ENCODE results near the gene UBXN10. TPM values are rescaled to one million over a fixed set of nuclear protein-coding genes. Genes with fewer than 3 reads are reported as not detected.
"Not testable (repeated sequence)": the region's sequence is repeated elsewhere in the genome, so short reads cannot be mapped to it uniquely, and the experiment has no call there.

The UBXN10 gene
- total and polyA plus RNA-seq, 4 donors = 0.50 to 2.3 (median 1.1) TPM

- Histone ChIP-seq H3K27ac (ENCODE audit: low read depth in 1 of 2, low read length in 2 of 2) (no peak overlapping the region), H3K9me3 (ENCODE audit: control insufficient read depth in 4 of 4, low read length in 3 of 4) (no peaks in the 10 kb centered on the region), H3K4me1 (ENCODE audit: control insufficient read depth in 4 of 4, insufficient read depth in 4 of 4, low read length in 3 of 4) (no peaks in the 10 kb centered on the region), H3K27me3 (ENCODE audit: control insufficient read depth in 4 of 4, insufficient read depth in 4 of 4, low read length in 3 of 4) (peaks cover 0 to 3% (median 1%) of the 10 kb centered on the region in 4 donors), H3K4me3 (ENCODE audit: low read depth in 1 of 3, low read length in 3 of 3) (no peak overlapping the region), H3K36me3 (ENCODE audit: control insufficient read depth in 4 of 4, insufficient read depth in 3 of 4, low read depth in 1 of 4, low read length in 3 of 4) (no peaks in the 10 kb centered on the region), H3K9ac (ENCODE audit: low read depth in 1 of 2, low read length in 2 of 2) (no peak overlapping the region)
- DNase-seq (ENCODE audit: low spot score) = no peak
- TF ChIP-seq ZBTB33 (IDR thresholded peaks at IDR 0.05) (no peak), RXRA (IDR thresholded peaks at IDR 0.05) (no peak), MAX (IDR thresholded peaks at IDR 0.05) (no peak), FOXA1 (IDR thresholded peaks at IDR 0.05) (no peak), FOXA2 (IDR thresholded peaks at IDR 0.05) (no peak), HNF4G (IDR thresholded peaks at IDR 0.05) (no peak), RAD21 (IDR thresholded peaks at IDR 0.05) (no peak), JUND (IDR thresholded peaks at IDR 0.05) (no peak), TAF1 (conservative IDR thresholded peaks at IDR 0.05) (no peak), REST (IDR thresholded peaks at IDR 0.05) (no peak), YY1 (IDR thresholded peaks at IDR 0.05) (no peak), EGR1 (IDR thresholded peaks at IDR 0.05; ENCODE audit: low read depth in 2 of 2) (no peak), NR2F2 (IDR thresholded peaks at IDR 0.05) (no peak), CTCF (IDR thresholded peaks at IDR 0.05; ENCODE audit: low read depth, low read length, missing input control) (no peak), HNF4A (conservative IDR thresholded peaks at IDR 0.05) (no peak), ATF3 (IDR thresholded peaks at IDR 0.05) (no peak), GABPA (IDR thresholded peaks at IDR 0.05 in 1 of 2, conservative IDR thresholded peaks at IDR 0.05 in 1 of 2) (no peak), SP1 (IDR thresholded peaks at IDR 0.05) (no peak)
- WGBS = 56% methylated on average over 2 of the region's 2 CpGs
Measured at GRCh38 chr1:20229171-20229570, 43.3 kb downstream of the UBXN10 start.

- not testable (repeated sequence) for H3K4me3 ChIP-seq (ENCODE audit: low read depth in 1 of 3, low read length in 3 of 3); DNase-seq (ENCODE audit: low spot score); H3K27me3 ChIP-seq (ENCODE audit: control insufficient read depth in 4 of 4, insufficient read depth in 4 of 4, low read length in 3 of 4); H3K27ac ChIP-seq (ENCODE audit: low read depth in 1 of 2, low read length in 2 of 2); H3K36me3 ChIP-seq (ENCODE audit: control insufficient read depth in 4 of 4, insufficient read depth in 3 of 4, low read depth in 1 of 4, low read length in 3 of 4); H3K4me1 ChIP-seq (ENCODE audit: control insufficient read depth in 4 of 4, insufficient read depth in 4 of 4, low read length in 3 of 4); H3K9ac ChIP-seq (ENCODE audit: low read depth in 1 of 2, low read length in 2 of 2); H3K9me3 ChIP-seq (ENCODE audit: control insufficient read depth in 4 of 4, low read length in 3 of 4)
- 50% methylated on average over 7 of the region's 7 CpGs for WGBS
Measured at GRCh38 chr1:20232564-20232963, 46.7 kb downstream of the UBXN10 start.

Measured in liver (tissue), 9 donors.